Measurements from ENCODE around the gene ELAC2. TPM values are rescaled to one million over a fixed set of nuclear protein-coding genes. Genes with fewer than 3 reads are reported as not detected.

The ELAC2 gene
- total RNA-seq, 1 donor from 2014 or later: 41.0 TPM

DNA sequence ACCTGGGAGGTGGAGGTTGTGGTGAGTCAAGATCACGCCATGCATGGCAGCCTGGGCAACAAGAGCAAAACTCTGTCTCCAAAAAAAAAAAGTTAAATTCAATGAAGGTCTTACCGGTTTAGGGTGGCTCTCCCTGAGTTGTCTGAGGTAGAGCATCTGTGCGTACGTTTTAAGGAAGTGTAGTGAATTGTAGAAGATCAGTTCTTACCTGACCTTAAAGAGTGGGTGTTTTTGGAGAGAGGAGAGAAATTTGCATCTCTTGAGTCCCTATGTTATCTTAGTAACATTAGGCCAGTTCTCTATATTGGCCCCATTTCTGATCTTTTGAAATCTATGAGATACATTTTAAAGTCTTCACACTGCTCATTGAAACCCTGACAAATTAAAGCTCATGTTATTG, 56.2 kb downstream of the ELAC2 start:
- Histone ChIP-seq H3K27ac (no peak overlapping the region), H3K4me1 (no peaks in the 10 kb centered on the region), H3K36me3 (peaks cover 19% of the 10 kb centered on the region), H3K27me3 (ENCODE audit: low read depth) (no peaks in the 10 kb centered on the region), H3K4me3 (no peak overlapping the region), H3K9me3 (no peaks in the 10 kb centered on the region)
- no peak for ATAC-seq
- DNase-seq: no peak
- intact Hi-C loops (cut with DNase I): no loop called here
- TF ChIP-seq, protein P1, sequence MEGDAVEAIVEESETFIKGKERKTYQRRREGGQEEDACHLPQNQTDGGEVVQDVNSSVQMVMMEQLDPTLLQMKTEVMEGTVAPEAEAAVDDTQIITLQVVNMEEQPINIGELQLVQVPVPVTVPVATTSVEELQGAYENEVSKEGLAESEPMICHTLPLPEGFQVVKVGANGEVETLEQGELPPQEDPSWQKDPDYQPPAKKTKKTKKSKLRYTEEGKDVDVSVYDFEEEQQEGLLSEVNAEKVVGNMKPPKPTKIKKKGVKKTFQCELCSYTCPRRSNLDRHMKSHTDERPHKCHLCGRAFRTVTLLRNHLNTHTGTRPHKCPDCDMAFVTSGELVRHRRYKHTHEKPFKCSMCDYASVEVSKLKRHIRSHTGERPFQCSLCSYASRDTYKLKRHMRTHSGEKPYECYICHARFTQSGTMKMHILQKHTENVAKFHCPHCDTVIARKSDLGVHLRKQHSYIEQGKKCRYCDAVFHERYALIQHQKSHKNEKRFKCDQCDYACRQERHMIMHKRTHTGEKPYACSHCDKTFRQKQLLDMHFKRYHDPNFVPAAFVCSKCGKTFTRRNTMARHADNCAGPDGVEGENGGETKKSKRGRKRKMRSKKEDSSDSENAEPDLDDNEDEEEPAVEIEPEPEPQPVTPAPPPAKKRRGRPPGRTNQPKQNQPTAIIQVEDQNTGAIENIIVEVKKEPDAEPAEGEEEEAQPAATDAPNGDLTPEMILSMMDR (IDR thresholded peaks at IDR 0.05): no peak

DNA sequence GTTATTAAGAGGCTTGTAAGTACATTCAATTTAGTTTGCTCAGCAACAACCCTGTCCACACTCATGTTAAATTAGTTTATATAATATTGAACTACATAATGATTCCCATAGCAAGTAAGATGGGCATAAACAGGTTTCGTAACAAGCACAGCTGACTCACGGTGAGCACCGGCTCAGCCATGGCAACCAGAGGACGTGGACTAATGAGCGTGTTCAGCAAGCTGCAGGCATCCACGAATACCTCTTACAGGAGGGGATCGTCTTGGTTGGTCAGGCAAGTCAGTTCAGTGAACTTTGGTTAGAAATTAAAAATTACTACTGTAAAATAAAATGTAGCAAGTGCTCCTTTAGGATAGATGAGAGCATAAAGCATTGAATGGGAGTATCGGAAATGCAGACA, 58.4 kb downstream of the ELAC2 start:
- ATAC-seq: no peak
- intact Hi-C loops (cut with DNase I): no loop called here

DNA sequence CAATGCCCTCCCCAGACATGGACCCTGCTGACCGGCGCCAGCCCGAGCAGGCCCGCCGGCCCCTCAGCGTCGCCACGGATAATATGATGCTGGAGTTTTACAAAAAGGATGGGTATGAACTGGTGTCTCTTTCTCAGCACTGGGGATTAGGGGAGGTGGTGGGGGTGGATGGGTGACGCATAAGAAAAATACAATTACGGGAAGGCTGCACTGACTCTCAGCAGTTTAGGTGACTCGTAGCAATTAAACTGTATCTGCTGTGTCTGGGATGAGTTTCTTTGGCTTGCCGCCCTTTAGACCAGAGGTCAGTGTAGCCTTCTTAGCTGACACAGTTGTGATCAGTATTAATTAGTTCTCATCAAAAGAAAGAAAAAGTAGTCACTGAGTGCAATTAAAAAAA, 59.0 kb downstream of the ELAC2 start:
- H3K4me3 ChIP-seq: no peak overlapping the region
- intact Hi-C loops (cut with DNase I): no loop called here

More for the DNA sequence above, 58.4 kb downstream of the ELAC2 start:
- Histone ChIP-seq H3K4me3 (no peak overlapping the region), H3K27me3 (ENCODE audit: low read depth) (no peaks in the 10 kb centered on the region), H3K27ac (no peak overlapping the region), H3K9me3 (no peaks in the 10 kb centered on the region), H3K4me1 (no peaks in the 10 kb centered on the region), H3K36me3 (peaks cover 18% of the 10 kb centered on the region)
- TF ChIP-seq, protein P1 (IDR thresholded peaks at IDR 0.05): no peak
- DNase-seq: no peak

DNA sequence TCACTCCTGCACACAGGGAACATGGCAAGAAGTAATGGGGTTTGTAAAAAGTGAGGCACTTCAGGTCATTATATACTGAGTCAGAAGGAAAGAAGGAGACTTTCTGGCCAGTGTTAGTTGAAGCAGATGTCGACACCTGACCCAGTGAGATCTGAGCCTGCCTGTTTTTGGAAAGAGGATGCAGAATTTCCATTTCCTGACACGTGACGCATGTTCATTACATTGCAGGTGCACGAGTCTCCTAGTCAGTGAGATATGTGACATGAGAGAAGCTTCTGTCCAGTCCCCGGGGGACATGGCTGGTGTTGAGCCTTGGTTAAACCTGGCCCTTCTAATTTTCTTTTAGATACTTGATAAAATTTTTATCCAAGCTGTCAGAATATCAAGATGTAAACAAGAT, 62.3 kb downstream of the ELAC2 start:
- no peaks in the 10 kb centered on the region for H3K4me1 ChIP-seq
- no peak overlapping the region for H3K4me3 ChIP-seq
- H3K9me3 ChIP-seq: no peaks in the 10 kb centered on the region
- no peak overlapping the region for H3K27ac ChIP-seq
- no peak for ATAC-seq
- peaks cover 39% of the 10 kb centered on the region for H3K36me3 ChIP-seq
- TF ChIP-seq, protein P1 (IDR thresholded peaks at IDR 0.05): no peak
- DNase-seq: no peak
- intact Hi-C loops (cut with DNase I): no loop called here
- H3K27me3 ChIP-seq (ENCODE audit: low read depth): no peaks in the 10 kb centered on the region

More for the DNA sequence above, 59.0 kb downstream of the ELAC2 start:
- Histone ChIP-seq H3K27ac (no peak overlapping the region), H3K4me1 (no peaks in the 10 kb centered on the region), H3K27me3 (ENCODE audit: low read depth) (no peaks in the 10 kb centered on the region), H3K36me3 (peaks cover 23% of the 10 kb centered on the region), H3K9me3 (no peaks in the 10 kb centered on the region)
- TF ChIP-seq, protein P1 (IDR thresholded peaks at IDR 0.05): no peak
- DNase-seq: no peak
- ATAC-seq: no peak

DNA sequence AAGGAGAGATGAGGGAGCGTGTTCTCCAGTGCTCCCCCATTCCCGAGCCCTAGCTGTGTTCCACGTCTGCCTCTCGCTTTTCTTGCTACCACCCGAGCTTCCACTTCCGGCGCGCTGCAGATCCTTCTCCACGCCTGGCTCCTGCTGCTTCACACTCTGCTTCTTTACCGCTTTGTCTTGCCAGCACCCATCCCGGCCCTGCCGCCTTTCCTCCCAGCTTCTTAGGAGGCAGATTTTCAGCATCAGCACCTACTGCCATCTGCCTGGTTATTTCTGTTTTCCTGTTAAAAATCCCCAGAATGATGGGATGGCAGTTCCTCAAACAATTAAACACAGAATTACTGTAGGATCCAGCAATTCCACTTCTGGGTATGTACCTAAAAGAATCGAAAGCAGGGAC, 64.7 kb downstream of the ELAC2 start:
- TF ChIP-seq, protein P1 (IDR thresholded peaks at IDR 0.05): no peak
- DNase-seq (no peak), ATAC-seq (no peak)
- H3K4me3 ChIP-seq: no peak overlapping the region
- H3K4me1 ChIP-seq: no peaks in the 10 kb centered on the region
- H3K27ac ChIP-seq: no peak overlapping the region
- H3K9me3 ChIP-seq: no peaks in the 10 kb centered on the region
- no peaks in the 10 kb centered on the region for H3K27me3 ChIP-seq (ENCODE audit: low read depth)
- intact Hi-C loops (cut with DNase I): no loop called here
- H3K36me3 ChIP-seq: peaks cover 40% of the 10 kb centered on the region

DNA sequence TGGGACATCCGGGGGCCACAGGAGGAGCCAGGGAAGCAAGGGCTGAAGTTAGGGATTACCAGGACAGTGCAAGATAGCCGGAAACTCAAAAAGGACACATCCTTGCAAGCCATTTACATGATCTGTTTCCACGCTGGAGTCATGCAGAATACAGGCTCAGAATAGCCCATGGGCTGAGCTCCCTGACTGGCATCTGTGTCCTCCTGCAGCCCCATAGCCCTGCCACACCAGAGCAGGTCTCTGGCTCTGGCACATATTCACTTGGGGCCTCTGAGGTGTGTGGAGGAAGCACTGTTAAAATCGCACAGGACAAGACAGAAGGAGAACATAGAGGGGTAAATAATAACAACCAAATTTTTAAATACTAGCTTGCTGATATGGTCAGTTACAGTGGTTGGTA, 65.8 kb downstream of the ELAC2 start:
- Histone ChIP-seq H3K36me3 (peaks cover 40% of the 10 kb centered on the region), H3K27ac (no peak overlapping the region), H3K4me1 (no peaks in the 10 kb centered on the region), H3K4me3 (no peak overlapping the region), H3K27me3 (ENCODE audit: low read depth) (no peaks in the 10 kb centered on the region), H3K9me3 (no peaks in the 10 kb centered on the region)
- ATAC-seq (no peak), DNase-seq (no peak)
- TF ChIP-seq, protein P1 (IDR thresholded peaks at IDR 0.05): no peak
- intact Hi-C loops (cut with DNase I): no loop called here
